Astrocyte of the spinal cord (primary cell): ENCODE results near the gene NECTIN4.

ENCODE experiments used
- DNase-seq: peaks from one replicate; pipeline ENCODE4 v3.0.0; 2011; ENCODE audit warnings: low read depth, low spot score
- H3K4me3 ChIP-seq: 2 replicates; pipeline ENCODE4 v1.5.1; 2011; ENCODE audit warnings: low read depth, mild to moderate bottlenecking, low read length, moderate library complexity
- in situ Hi-C: cut with HindIII; loops from 2 replicates; pipeline ENCODE4 v1.10.0; 2017; ENCODE audit warnings: low sequenced_read_pairs
- TF ChIP-seq, protein P1 (sequence below): IDR thresholded peaks from 2 replicates; pipeline ENCODE4 v1.5.1; 2012; ENCODE audit warnings: low read depth, mild to moderate bottlenecking, low read length, inconsistent platforms

Gene NECTIN4

DNA sequence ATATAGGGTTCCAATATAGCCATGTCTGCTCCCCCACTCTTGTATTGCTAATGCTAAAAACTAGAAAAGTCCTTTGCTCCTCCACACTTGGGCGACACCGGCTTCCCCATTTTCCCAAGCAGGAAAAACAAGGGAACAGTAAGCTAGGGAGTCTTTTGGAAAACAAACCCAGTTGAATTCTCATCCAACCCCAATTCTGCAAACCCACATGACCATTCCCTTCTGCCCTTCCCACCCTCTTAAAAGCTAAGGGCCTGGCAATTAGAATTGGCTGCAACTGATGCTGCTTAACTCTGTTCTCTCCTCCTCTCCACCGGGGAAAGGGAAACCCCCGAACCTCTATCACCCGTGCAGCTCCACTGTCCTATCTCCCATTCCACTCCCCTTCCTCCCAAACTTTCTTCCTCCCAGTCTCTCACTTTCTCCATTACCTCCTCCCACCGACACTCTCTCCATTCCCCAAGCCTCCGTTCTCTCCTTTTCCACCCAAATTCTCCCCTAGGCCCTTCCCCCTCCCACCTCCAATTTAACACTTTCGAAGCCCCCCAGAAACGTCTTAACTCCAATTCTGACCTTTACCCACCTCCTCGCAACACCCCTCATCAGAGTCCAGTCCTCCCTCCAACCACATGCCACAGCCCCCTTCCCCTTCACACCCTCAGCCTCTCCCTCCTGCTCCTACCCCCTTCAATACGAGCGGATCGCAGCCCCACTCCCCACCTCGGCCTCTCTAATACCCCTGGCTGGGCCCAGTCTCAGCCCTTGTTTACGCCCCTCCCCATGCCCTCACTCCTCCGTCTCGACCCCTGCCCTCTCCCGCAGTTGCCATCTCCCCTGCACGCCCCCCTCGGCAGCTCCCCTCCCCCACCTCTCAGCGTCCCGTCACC, 42.4 kb upstream of the NECTIN4 start:
- TF ChIP-seq, protein P1, sequence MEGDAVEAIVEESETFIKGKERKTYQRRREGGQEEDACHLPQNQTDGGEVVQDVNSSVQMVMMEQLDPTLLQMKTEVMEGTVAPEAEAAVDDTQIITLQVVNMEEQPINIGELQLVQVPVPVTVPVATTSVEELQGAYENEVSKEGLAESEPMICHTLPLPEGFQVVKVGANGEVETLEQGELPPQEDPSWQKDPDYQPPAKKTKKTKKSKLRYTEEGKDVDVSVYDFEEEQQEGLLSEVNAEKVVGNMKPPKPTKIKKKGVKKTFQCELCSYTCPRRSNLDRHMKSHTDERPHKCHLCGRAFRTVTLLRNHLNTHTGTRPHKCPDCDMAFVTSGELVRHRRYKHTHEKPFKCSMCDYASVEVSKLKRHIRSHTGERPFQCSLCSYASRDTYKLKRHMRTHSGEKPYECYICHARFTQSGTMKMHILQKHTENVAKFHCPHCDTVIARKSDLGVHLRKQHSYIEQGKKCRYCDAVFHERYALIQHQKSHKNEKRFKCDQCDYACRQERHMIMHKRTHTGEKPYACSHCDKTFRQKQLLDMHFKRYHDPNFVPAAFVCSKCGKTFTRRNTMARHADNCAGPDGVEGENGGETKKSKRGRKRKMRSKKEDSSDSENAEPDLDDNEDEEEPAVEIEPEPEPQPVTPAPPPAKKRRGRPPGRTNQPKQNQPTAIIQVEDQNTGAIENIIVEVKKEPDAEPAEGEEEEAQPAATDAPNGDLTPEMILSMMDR = no peak
- H3K4me3 ChIP-seq = peak overlapping the region; percentile 86
- peak; percentile 11 for DNase-seq
- in situ Hi-C loops = loop anchor here (25.0 kb wide), 1 partner anchor 94 kb away; the partner anchor contains the start of genes TSTD1 and USF1

DNA sequence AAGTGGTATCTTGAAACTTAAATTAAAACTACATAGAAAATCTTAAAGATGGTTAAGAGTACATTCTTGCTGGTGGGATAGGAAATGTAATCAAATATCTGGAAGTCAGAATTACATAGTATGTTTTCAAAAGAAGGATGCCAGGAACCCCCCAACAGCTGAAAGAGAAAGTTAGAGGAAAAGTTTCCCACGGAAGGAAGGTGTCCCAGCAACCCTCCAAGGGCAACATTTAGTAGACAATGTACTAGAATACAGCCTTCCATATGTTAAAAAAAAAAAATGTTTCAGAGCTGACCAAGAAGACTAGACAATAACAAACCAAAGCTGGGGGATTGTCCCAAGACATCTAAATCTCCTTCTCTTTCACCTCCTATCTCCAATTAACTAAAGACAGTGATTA, 40.9 kb upstream of the NECTIN4 start:
- DNase-seq = no peak
- H3K4me3 ChIP-seq = no peak overlapping the region
- in situ Hi-C loops = loop anchor here (25.0 kb wide), 1 partner anchor 93 kb away; the partner anchor contains the start of genes TSTD1 and USF1
- TF ChIP-seq, protein P1 = no peak

DNA sequence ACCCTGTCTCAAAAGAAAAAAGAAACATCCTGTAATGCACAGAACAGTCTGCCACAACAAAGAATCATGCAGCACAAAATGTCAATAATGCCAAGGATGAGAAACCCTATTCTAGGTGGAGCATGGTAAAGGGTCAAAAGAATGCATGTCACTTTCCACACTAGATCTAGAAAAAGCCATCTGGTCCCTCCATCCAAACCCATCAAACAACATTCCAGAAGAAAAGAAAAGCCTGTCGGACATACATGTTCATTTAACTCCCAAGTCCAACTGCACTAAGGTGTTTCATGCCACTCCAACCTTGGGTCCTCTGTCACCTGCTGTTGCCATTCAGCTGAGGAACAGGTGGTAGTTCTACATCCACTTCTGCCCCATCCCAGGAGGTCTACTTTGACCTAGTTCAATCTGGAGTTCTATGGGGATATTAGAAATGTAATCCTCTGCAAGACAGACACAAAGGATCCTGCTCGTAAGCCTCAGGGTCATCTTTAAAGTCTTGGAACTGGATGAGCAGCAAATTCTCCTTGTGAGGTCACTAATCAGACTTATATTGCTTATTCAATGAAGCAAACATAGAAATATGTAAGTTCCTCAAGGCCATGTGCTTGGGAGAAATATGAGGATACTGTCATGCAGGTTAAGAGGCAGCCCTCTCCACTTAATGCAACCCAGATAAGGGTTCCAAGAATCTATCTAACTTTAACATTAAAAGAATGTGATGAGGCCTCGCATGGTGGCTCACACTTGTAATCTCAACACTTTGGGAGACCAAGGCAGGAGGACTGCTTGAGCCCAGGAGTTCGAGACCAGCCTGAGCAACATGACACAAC, 39.4 kb upstream of the NECTIN4 start:
- in situ Hi-C loops = loop anchor here (25.0 kb wide), 1 partner anchor 92 kb away; the partner anchor contains the start of genes TSTD1 and USF1
- DNase-seq = no peak
- TF ChIP-seq, protein P1 = no peak
- H3K4me3 ChIP-seq = no peak overlapping the region

DNA sequence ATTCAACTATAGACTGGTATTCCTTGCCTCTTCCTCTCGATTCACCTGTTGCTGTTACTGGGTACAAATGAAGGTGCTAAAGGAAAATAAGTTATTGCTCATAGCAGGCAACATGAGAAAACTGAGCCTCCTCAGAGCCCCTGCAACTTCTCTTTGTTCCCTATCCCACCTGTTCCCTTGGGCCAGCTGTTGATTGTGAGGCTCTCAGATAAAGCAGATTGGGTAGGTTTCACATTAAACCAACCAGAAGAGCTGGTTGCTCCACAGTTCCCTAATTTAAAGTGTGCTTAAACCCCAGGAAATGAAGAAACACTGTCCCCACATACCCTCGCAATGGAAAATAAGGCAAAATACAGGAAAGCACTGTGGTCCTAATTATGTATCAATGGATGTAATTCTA, 38.3 kb upstream of the NECTIN4 start:
- TF ChIP-seq, protein P1 = no peak
- DNase-seq = no peak
- H3K4me3 ChIP-seq = no peak overlapping the region
- in situ Hi-C loops = loop anchor here (25.0 kb wide), 1 partner anchor 90 kb away; the partner anchor contains the start of genes TSTD1 and USF1

DNA sequence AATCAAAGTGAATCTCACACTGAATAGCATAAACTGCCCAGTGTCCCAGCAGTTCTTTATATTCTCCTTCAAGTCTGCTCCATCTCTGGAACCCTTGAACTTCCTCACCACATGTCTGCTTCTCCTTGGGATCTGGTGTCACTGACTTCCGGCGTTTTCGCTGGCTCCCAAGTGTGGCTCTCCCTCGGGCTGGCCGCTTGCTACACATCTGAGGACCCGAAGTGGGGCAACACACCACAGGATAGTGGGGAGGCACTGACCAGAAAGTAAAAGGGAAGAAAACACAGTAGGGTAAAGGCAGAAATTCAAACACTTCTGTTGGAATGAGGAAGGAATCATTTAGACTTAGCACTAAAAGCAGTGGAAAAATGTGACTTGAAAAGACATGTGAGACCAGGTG, 33.6 kb upstream of the NECTIN4 start:
- in situ Hi-C loops = no loop called here

DNA sequence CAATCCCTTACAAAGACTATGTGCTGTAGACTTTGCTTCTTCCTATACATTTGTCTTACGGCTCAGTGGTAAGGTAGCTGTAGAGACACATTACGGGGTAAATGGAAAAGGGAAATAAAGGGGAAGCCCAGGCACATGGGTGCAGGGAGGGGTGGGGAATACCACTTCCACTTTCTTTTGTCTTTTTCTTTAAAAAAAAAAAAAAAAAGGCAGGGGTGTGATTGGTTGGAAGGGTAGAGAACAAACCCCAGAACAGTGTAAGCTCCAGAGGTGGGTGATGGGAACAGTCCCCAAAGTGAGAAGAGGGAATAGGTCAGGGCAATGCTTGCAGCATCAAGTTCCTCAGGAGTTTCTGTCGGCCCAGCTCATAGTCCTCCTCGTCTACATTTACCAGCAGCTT, 32.5 kb upstream of the NECTIN4 start:
- H3K4me3 ChIP-seq = no peak overlapping the region
- in situ Hi-C loops = no loop called here
- TF ChIP-seq, protein P1 = no peak
- no peak for DNase-seq

More for the DNA sequence above, 33.6 kb upstream of the NECTIN4 start:
- TF ChIP-seq, protein P1 = no peak
- H3K4me3 ChIP-seq = no peak overlapping the region
- DNase-seq = no peak
